Brain microvascular endothelial cell (primary cell): Measurements from ENCODE around the gene MCRS1.
"Not testable (repeated sequence)": the region's sequence is repeated elsewhere in the genome, so short reads cannot be mapped to it uniquely, and the experiment has no call there.

Experiments
- DNase-seq: peaks from one replicate; pipeline ENCODE4 v3.0.0-alpha.2; 2020
- H3K27ac ChIP-seq: fragments of 250-450 bp; sonication (Bioruptor Pico); 2 replicates; pipeline ENCODE4 v1.5.1; 2020; ENCODE audit warnings: mild to moderate bottlenecking, moderate library complexity
- H3K27me3 ChIP-seq: fragments of 250-450 bp; sonication (Bioruptor Pico); replicated peaks from 2 replicates; pipeline ENCODE4 v1.5.1; 2020; ENCODE audit warnings: mild to moderate bottlenecking
- H3K36me3 ChIP-seq: fragments of 250-450 bp; sonication (Bioruptor Pico); replicated peaks from 2 replicates; pipeline ENCODE4 v1.5.1; 2020; ENCODE audit warnings: mild to moderate bottlenecking
- H3K4me3 ChIP-seq: 2 replicates; pipeline ENCODE4 v1.5.1; 2011; ENCODE audit warnings: low read depth, mild to moderate bottlenecking, control low read depth, low read length, moderate library complexity
- CTCF ChIP-seq: IDR thresholded peaks from 2 replicates; pipeline ENCODE4 v1.5.1; 2011; ENCODE audit warnings: low read depth, mild to moderate bottlenecking, moderate library complexity, low read length, control low read depth, inconsistent platforms; ENCODE audit errors: missing control alignments
- in situ Hi-C: cut with HindIII; loops from 2 replicates; pipeline ENCODE4 v1.10.0; 2017; ENCODE audit warnings: low sequenced_read_pairs, low pct_ligation_motif_present

The MCRS1 gene

GRCh38 chr12:49609059-49609874 lies 41.3 kb upstream of the MCRS1 start:
- no peak overlapping the region for H3K4me3 ChIP-seq
- DNase-seq = no peak
- H3K27me3 ChIP-seq = no peaks in the 10 kb centered on the region
- H3K36me3 ChIP-seq = no peaks in the 10 kb centered on the region
- H3K27ac ChIP-seq = no peak overlapping the region
- TF ChIP-seq CTCF = no peak
- in situ Hi-C loops = no loop called here

- in situ Hi-C loops, DNase-seq, H3K36me3 ChIP-seq, H3K4me3 ChIP-seq, H3K27ac ChIP-seq, H3K27me3 ChIP-seq: not testable (repeated sequence)
Observed at GRCh38 chr12:49605539-49605938, 37.6 kb upstream of the MCRS1 start, which contains the start of gene FAM186B. Gene FAM186B, minus strand, starts transcription at chr12:49605639. Its CDS starts 162 bp downstream, at chr12:49605477.

- no peak overlapping the region for H3K27ac ChIP-seq
- no peak for TF ChIP-seq CTCF
- no peak overlapping the region for H3K4me3 ChIP-seq
- in situ Hi-C loops = no loop called here
- no peaks in the 10 kb centered on the region for H3K27me3 ChIP-seq
- no peak for DNase-seq
- no peaks in the 10 kb centered on the region for H3K36me3 ChIP-seq
Observed at GRCh38 chr12:49604856-49605255, 36.9 kb upstream of the MCRS1 start.

GRCh38 chr12:49603721-49604120 lies 35.8 kb upstream of the MCRS1 start:
- no peak for DNase-seq
- Histone ChIP-seq H3K36me3 (no peaks in the 10 kb centered on the region), H3K27ac (no peak overlapping the region), H3K27me3 (no peaks in the 10 kb centered on the region), H3K4me3 (no peak overlapping the region)
- in situ Hi-C loops = no loop called here
- TF ChIP-seq CTCF = no peak

GRCh38 chr12:49599961-49600360 lies 32.0 kb upstream of the MCRS1 start:
- no peaks in the 10 kb centered on the region for H3K27me3 ChIP-seq
- no peak overlapping the region for H3K27ac ChIP-seq
- H3K36me3 ChIP-seq = no peaks in the 10 kb centered on the region
- no peak for TF ChIP-seq CTCF
- in situ Hi-C loops = no loop called here
- DNase-seq = no peak
- no peak overlapping the region for H3K4me3 ChIP-seq

- in situ Hi-C loops = no loop called here
- H3K36me3 ChIP-seq = no peaks in the 10 kb centered on the region
- no peak for DNase-seq
- no peak overlapping the region for H3K4me3 ChIP-seq
- TF ChIP-seq CTCF = no peak
- no peak overlapping the region for H3K27ac ChIP-seq
- H3K27me3 ChIP-seq = no peaks in the 10 kb centered on the region
Observed at GRCh38 chr12:49598527-49598926, 30.6 kb upstream of the MCRS1 start.
